Body of pancreas (tissue), 4 donors: ENCODE measurements around the gene PLXNC1.

Experiments used
- CTCF ChIP-seq, 7 experiments: fragments of 450-650 bp in 4 of 7; fragments of 200-600 bp in 3 of 7; sonication (generic) in 3 of 7; IDR thresholded peaks; one replicate each; pipeline ENCODE4 v1.5.1; 2016 to 2019; ENCODE audit warnings: antibody characterized with exemption in 7 of 7
- POLR2A ChIP-seq, 3 donors: fragments of 450-650 bp; IDR thresholded peaks; one replicate each; pipeline ENCODE4 v1.6.1; 2016; ENCODE audit warnings: antibody characterized with exemption in 3 of 3, mild to moderate bottlenecking in 2 of 3

- TF ChIP-seq POLR2A (IDR thresholded peaks at IDR 0.05), result no peak
- TF ChIP-seq CTCF (IDR thresholded peaks at IDR 0.05), result no peak
These were observed 107.1 kb downstream of the PLXNC1 start for GRCh38 chr12:94255428-94255827.
